Measurements from ENCODE around the gene RGL2.
A peak's percentile ranks its signal among the peaks of the same experiment; 100 is the strongest.

The RGL2 gene

GRCh38 chr6:33316603-33317418 is 18.1 kb upstream of the RGL2 start:
- DNase-seq = no peak

GRCh38 chr6:33315793-33316602 is 17.3 kb upstream of the RGL2 start:
- no peak for DNase-seq

GRCh38 chr6:33314943-33315792 is 16.4 kb upstream of the RGL2 start:
- peak; percentile 26 for DNase-seq

- peak; percentile 68 for DNase-seq
These were observed 15.8 kb upstream of the RGL2 start for GRCh38 chr6:33314515-33314942.

GRCh38 chr6:33313709-33314514 is 15.2 kb upstream of the RGL2 start, which contains the start of gene TAPBP:
Gene TAPBP, minus strand, starts transcription at chr6:33314078. Its CDS starts 37 bp downstream, at chr6:33314041.
- peak; percentile 88 for DNase-seq

- DNase-seq = peak; percentile 63
These were observed 14.5 kb upstream of the RGL2 start for GRCh38 chr6:33313105-33313708.

GRCh38 chr6:33312361-33313104 is 13.8 kb upstream of the RGL2 start:
- DNase-seq = peak; percentile 86

- no peak for DNase-seq
These were observed 7.6 kb upstream of the RGL2 start for GRCh38 chr6:33306356-33306755.

- DNase-seq = no peak
These were observed 6.3 kb upstream of the RGL2 start for GRCh38 chr6:33305052-33305451.

GRCh38 chr6:33304216-33304615 is 5.5 kb upstream of the RGL2 start:
- no peak for DNase-seq

GRCh38 chr6:33301877-33302276 is 3.1 kb upstream of the RGL2 start:
- no peak for DNase-seq

GRCh38 chr6:33299237-33299944 is 649 bp upstream of the RGL2 start:
- peak; percentile 96 for DNase-seq

- peak; percentile 78 for DNase-seq
These were observed 578 bp downstream of the RGL2 start for GRCh38 chr6:33297956-33298772.

- no peak for DNase-seq
These were observed 1.3 kb downstream of the RGL2 start for GRCh38 chr6:33297406-33297955.

GRCh38 chr6:33296797-33297405 is 1.8 kb downstream of the RGL2 start:
- DNase-seq = no peak

- no peak for DNase-seq
These were observed 2.9 kb downstream of the RGL2 start for GRCh38 chr6:33295621-33296369.

- no peak for DNase-seq
These were observed 4.5 kb downstream of the RGL2 start for GRCh38 chr6:33294086-33294823.

Data from activated CD4-positive, alpha-beta T cell treated with anti-CD3 and anti-CD28 coated beads for 48 hours (primary cell).